ENCODE data around the gene SH3GL2. TPM values are rescaled to one million over a fixed set of nuclear protein-coding genes. Genes with fewer than 3 reads are reported as not detected.

The SH3GL2 gene
- total RNA-seq, 1 experiment from 2014 or later, result 1.1 TPM

- no peak for TF ChIP-seq CTCF (IDR thresholded peaks at IDR 0.05; ENCODE audit: unreplicated experiment)
- H3K27me3 Mint-ChIP-seq (ENCODE audit: unreplicated experiment), result no peaks in the 10 kb centered on the region
- CTCF ChIA-PET, result no interaction called here
Measured at GRCh38 chr9:17843236-17843635, 264.4 kb downstream of the SH3GL2 start.

More at GRCh38 chr9:17843236-17843635, 264.4 kb downstream of the SH3GL2 start:
- Mint-ChIP-seq H3K27ac (ENCODE audit: unreplicated experiment) (no peak overlapping the region), H3K4me1 (ENCODE audit: low read depth, unreplicated experiment) (no peaks in the 10 kb centered on the region), H3K36me3 (ENCODE audit: insufficient read depth, unreplicated experiment) (no peaks in the 10 kb centered on the region), H3K9me3 (ENCODE audit: low read depth, unreplicated experiment) (no peaks in the 10 kb centered on the region), H3K4me3 (ENCODE audit: low read depth, unreplicated experiment) (no peak overlapping the region)
- DNase-seq, result no peak
- intact Hi-C loops (cut with micrococcal nuclease; ENCODE audit: unreplicated experiment), result no loop called here
- BruUV-seq (replicated peaks), result no TSS peak
